IMR-90 (cell line): ENCODE measurements around the gene KCMF1. TPM values are rescaled to one million over a fixed set of nuclear protein-coding genes. Genes with fewer than 3 reads are reported as not detected.

Experiments
- ATAC-seq: fragments of 200-7000 bp; cut with Tn5 transposase; 2 replicates; pipeline ENCODE4 v1.9.1; 2020; ENCODE audit warnings: low read depth, mild to moderate bottlenecking, moderate library complexity
- BruUV-seq: library from RNA; stranded (reverse); fragments of 400-500 nt; replicated peaks from 2 replicates; lab custom pipeline; 2021; lab: Mats Ljungman, UMichigan
- CTCF ChIA-PET: fragments of 300-600 bp; formaldehyde crosslinking; extraction: SDS; loops from one replicate; lab custom pipeline; 2021; ENCODE audit warnings: antibody characterized with exemption; lab: Yijun Ruan, JAX
- POLR2A ChIA-PET: fragments of 300-600 bp; sonication (Branson Sonifier 250); formaldehyde crosslinking; loops from one replicate; lab custom pipeline; 2022; ENCODE audit warnings: antibody characterized with exemption; ENCODE audit not compliant: unreplicated experiment; lab: Charles Lee
- DNase-seq: peaks from one replicate; pipeline ENCODE4 v3.0.0; 2013
- H2AFZ ChIP-seq: replicated peaks from 2 replicates; pipeline ENCODE3; 2013; ENCODE audit warnings: low read length, mild to moderate bottlenecking; ENCODE audit not compliant: poor library complexity
- H2AK5ac ChIP-seq: 2 replicates; pipeline ENCODE4 v1.6.1; 2013; ENCODE audit warnings: low read depth, low read length, inconsistent platforms
- H2AK9ac ChIP-seq: replicated peaks from 2 replicates; pipeline ENCODE3; 2013; ENCODE audit warnings: mild to moderate bottlenecking, low read depth, low read length, moderate library complexity; ENCODE audit not compliant: poor library complexity
- H2BK120ac ChIP-seq: 2 replicates; pipeline ENCODE4 v1.6.1; 2013; ENCODE audit warnings: low read depth, low read length, inconsistent platforms
- H2BK15ac ChIP-seq: 3 replicates; pipeline ENCODE4 v1.6.1; 2013; ENCODE audit warnings: low read depth, low read length, inconsistent platforms
- H2BK20ac ChIP-seq: 2 replicates; pipeline ENCODE4 v1.6.1; 2013; ENCODE audit warnings: low read depth, mild to moderate bottlenecking, inconsistent platforms, low read length, moderate library complexity
- H2BK5ac ChIP-seq: 2 replicates; pipeline ENCODE4 v1.6.1; 2013; ENCODE audit warnings: mild to moderate bottlenecking, low read depth, low read length, inconsistent platforms; ENCODE audit not compliant: poor library complexity, severe bottlenecking
- H3K14ac ChIP-seq: replicated peaks from 2 replicates; pipeline ENCODE4 v1.6.1; 2013; ENCODE audit warnings: low read depth, low read length, inconsistent platforms
- H3K18ac ChIP-seq: 2 replicates; pipeline ENCODE4 v1.6.1; 2013; ENCODE audit warnings: low read depth, low read length, control low read depth
- H3K23ac ChIP-seq: 2 replicates; pipeline ENCODE4 v1.6.1; 2013; ENCODE audit warnings: low read depth, low read length, inconsistent platforms
- H3K27ac ChIP-seq: 2 replicates; pipeline ENCODE4 v1.5.1; 2013; ENCODE audit warnings: mild to moderate bottlenecking, control low read depth, low read length; ENCODE audit not compliant: insufficient read depth
- H3K27me3 ChIP-seq: 2 replicates; pipeline ENCODE4 v1.6.1; 2013; ENCODE audit warnings: low read length; ENCODE audit not compliant: control insufficient read depth, insufficient read depth
- H3K36me3 ChIP-seq: 2 replicates; pipeline ENCODE4 v1.6.1; 2013; ENCODE audit warnings: low read length, mixed read lengths; ENCODE audit not compliant: control insufficient read depth, insufficient read depth
- H3K4ac ChIP-seq: 2 replicates; pipeline ENCODE4 v1.6.1; 2013; ENCODE audit warnings: low read depth, low read length, inconsistent platforms
- H3K4me1 ChIP-seq: 2 replicates; pipeline ENCODE4 v1.6.1; 2013; ENCODE audit warnings: low read length, mixed read lengths; ENCODE audit not compliant: control insufficient read depth, insufficient read depth
- H3K4me2 ChIP-seq: 2 replicates; pipeline ENCODE4 v1.6.1; 2013; ENCODE audit warnings: low read depth, mild to moderate bottlenecking, control low read depth, low read length, moderate library complexity
- H3K4me3 ChIP-seq: 2 replicates; pipeline ENCODE4 v1.5.1; 2013; ENCODE audit warnings: low read depth, mild to moderate bottlenecking, control low read depth, low read length, moderate library complexity; ENCODE audit not compliant: insufficient read depth
- H3K56ac ChIP-seq: 2 replicates; pipeline ENCODE4 v1.6.1; 2013; ENCODE audit warnings: low read length, inconsistent platforms; ENCODE audit not compliant: insufficient read depth; ENCODE audit errors: extremely low read depth
- H3K79me1 ChIP-seq, 2 experiments: 2 replicates each; pipeline ENCODE4 v1.6.1; 2013; ENCODE audit warnings: low read length in 2 of 2, inconsistent platforms in 1 of 2, low read depth in 1 of 2
- H3K9ac ChIP-seq: 2 replicates; pipeline ENCODE4 v1.6.1; 2013; ENCODE audit warnings: low read depth, low read length, control low read depth
- H3K9me1 ChIP-seq: 2 replicates; pipeline ENCODE4 v1.6.1; 2013; ENCODE audit warnings: low read length, inconsistent platforms; ENCODE audit not compliant: insufficient read depth
- H3K9me3 ChIP-seq: 2 replicates; pipeline ENCODE4 v1.6.1; 2013; ENCODE audit warnings: low read length; ENCODE audit not compliant: control insufficient read depth, insufficient read depth
- H4K20me1 ChIP-seq: 2 replicates; pipeline ENCODE4 v1.6.1; 2013; ENCODE audit warnings: low read length, inconsistent platforms; ENCODE audit not compliant: insufficient read depth
- H4K5ac ChIP-seq: 2 replicates; pipeline ENCODE4 v1.6.1; 2013; ENCODE audit warnings: mild to moderate bottlenecking, low read depth, low read length, control low read depth
- H4K8ac ChIP-seq, 2 experiments: 2 replicates each; pipeline ENCODE4 v1.6.1; 2013; ENCODE audit warnings: low read depth in 2 of 2, low read length in 2 of 2, control low read depth in 1 of 2, inconsistent platforms in 1 of 2
- H4K91ac ChIP-seq: 2 replicates; pipeline ENCODE4 v1.6.1; 2013; ENCODE audit warnings: low read depth, low read length, inconsistent platforms; ENCODE audit not compliant: insufficient read depth
- BHLHE40 ChIP-seq: fragments of 150-350 bp; IDR thresholded peaks from 2 replicates; pipeline ENCODE4 v1.6.1; 2016; ENCODE audit warnings: mild to moderate bottlenecking, low read depth, low read length
- CEBPB ChIP-seq: IDR thresholded peaks from 2 replicates; pipeline ENCODE4 v1.6.1; 2012; ENCODE audit warnings: low read depth, low read length, improper control_type of control experiment
- CHD1 ChIP-seq: IDR thresholded peaks from 2 replicates; pipeline ENCODE4 v1.6.1; 2012; ENCODE audit warnings: low read depth, low read length, improper control_type of control experiment
- CTCF ChIP-seq: conservative IDR thresholded peaks from 2 replicates; pipeline ENCODE4 v1.5.1; 2012; ENCODE audit warnings: mild to moderate bottlenecking, low read depth, low read length, improper control_type of control experiment
- FOS ChIP-seq: fragments of 150-350 bp; IDR thresholded peaks from 2 replicates; pipeline ENCODE4 v1.6.1; 2016; ENCODE audit warnings: low read depth, low read length
- MAFK ChIP-seq: IDR thresholded peaks from 2 replicates; pipeline ENCODE4 v1.6.1; 2012; ENCODE audit warnings: low read depth, low read length, improper control_type of control experiment
- MAZ ChIP-seq: IDR thresholded peaks from 2 replicates; pipeline ENCODE4 v1.6.1; 2012; ENCODE audit warnings: low read depth, mild to moderate bottlenecking, low read length, improper control_type of control experiment, moderate library complexity, borderline replicate concordance
- MXI1 ChIP-seq: IDR thresholded peaks from 2 replicates; pipeline ENCODE4 v1.6.1; 2012; ENCODE audit warnings: low read depth, mild to moderate bottlenecking, low read length, moderate library complexity, borderline replicate concordance
- NFE2L2 ChIP-seq: fragments of 150-350 bp; IDR thresholded peaks from 2 replicates; pipeline ENCODE4 v1.6.1; 2016; ENCODE audit warnings: low read depth, mild to moderate bottlenecking, low read length
- POLR2A ChIP-seq: IDR thresholded peaks from 2 replicates; pipeline ENCODE4 v1.6.1; 2012; ENCODE audit warnings: mild to moderate bottlenecking, low read depth, low read length
- RAD21 ChIP-seq: IDR thresholded peaks from 2 replicates; pipeline ENCODE4 v1.6.1; 2012; ENCODE audit warnings: low read length, improper control_type of control experiment
- RCOR1 ChIP-seq: IDR thresholded peaks from 2 replicates; pipeline ENCODE4 v1.6.1; 2012; ENCODE audit warnings: mild to moderate bottlenecking, low read length, improper control_type of control experiment; ENCODE audit not compliant: insufficient replicate concordance
- RFX5 ChIP-seq: IDR thresholded peaks from 2 replicates; pipeline ENCODE4 v1.8.0; 2012; ENCODE audit warnings: low read depth, mild to moderate bottlenecking, low read length, moderate library complexity
- SMC3 ChIP-seq: fragments of 150-350 bp; IDR thresholded peaks from 2 replicates; pipeline ENCODE4 v1.6.1; 2016; ENCODE audit warnings: low read depth, mild to moderate bottlenecking, antibody characterized with exemption, low read length, moderate library complexity
- dilution Hi-C: fragments of 300-500 bp; cut with HindIII; formaldehyde crosslinking; loops from one replicate; pipeline ENCODE4 v1.14.3; 2018; ENCODE audit warnings: low sequenced_read_pairs; ENCODE audit not compliant: unreplicated experiment
- in situ Hi-C: fragments of 300-500 bp; cut with MboI; formaldehyde crosslinking; loops from 3 replicates; pipeline ENCODE4 v1.14.3; 2019; ENCODE audit warnings: low sequenced_read_pairs, inconsistent platforms, mixed read lengths
- intact Hi-C: fragments of 100-400 bp; cut with micrococcal nuclease; formaldehyde crosslinking; loops from 2 replicates; pipeline ENCODE4 v1.10.0; 2022
- polyA plus RNA-seq, 3 experiments: library from polyadenylated mRNA; depleted of rRNA; stranded (reverse); fragments of >200 nt; gene quantifications; 2 replicates each; pipeline ENCODE4 v1.2.3, GENCODE V29; 2012; ENCODE audit warnings: low replicate concordance in 1 of 3
- total RNA-seq: library from RNA; depleted of rRNA; stranded (reverse); fragments of >200 nt; gene quantifications from 2 replicates; pipeline ENCODE4 v1.2.3, GENCODE V29; 2012
- TF ChIP-seq, protein P1 (sequence below): fragments of 150-350 bp; IDR thresholded peaks from 2 replicates; pipeline ENCODE4 v1.6.1; 2016; ENCODE audit warnings: low read depth, mild to moderate bottlenecking, low read length, moderate library complexity, borderline replicate concordance
- TF ChIP-seq, protein P2 (sequence below): fragments of 150-350 bp; IDR thresholded peaks from 2 replicates; pipeline ENCODE4 v1.6.1; 2017; ENCODE audit warnings: mild to moderate bottlenecking, antibody characterized with exemption, low read length, low read depth

Gene KCMF1
- total and polyA plus RNA-seq, 2 of the 4 experiments (the other 2 are of a cell fraction) = 49.9 to 108 TPM

- peak overlapping the region; percentile 27 to 29; a peak in 3 of 4 replicates for H4K8ac ChIP-seq
- peak overlapping the region; percentile 21 for H3K18ac ChIP-seq
- no peaks in the 10 kb centered on the region for H3K9me3 ChIP-seq
- peaks cover 13% of the 10 kb centered on the region; the same call in 1 of the 2 replicates for H4K20me1 ChIP-seq
- H3K4me3 ChIP-seq = no peak overlapping the region
- peak overlapping the region; percentile 85 for H2AK5ac ChIP-seq
- H3K4ac ChIP-seq = peak overlapping the region; percentile 73
- peaks cover 22% of the 10 kb centered on the region for H3K9me1 ChIP-seq
- no TSS peak for BruUV-seq
- ChIA-PET POLR2A (no interaction called here), CTCF (interaction anchor here (1.0 to 1.4 kb wide), 2 partner anchors 32 kb away, joined by 3 to 4 read pairs; no protein-coding TSS in a partner anchor)
- peak overlapping the region; percentile 51 for H3K27ac ChIP-seq
- no peak overlapping the region for H2AFZ ChIP-seq
- peak overlapping the region; percentile 76 for H2BK120ac ChIP-seq
- dilution Hi-C loops = no loop called here
- H2BK20ac ChIP-seq = peak overlapping the region; percentile 60
- H3K4me1 ChIP-seq = peaks cover 16% of the 10 kb centered on the region
- peak overlapping the region; percentile 9; the same call in 1 of the 2 replicates for H3K23ac ChIP-seq
- H2BK5ac ChIP-seq = peak overlapping the region; percentile 94
- H3K4me2 ChIP-seq = peak overlapping the region; percentile 25; the same call in 1 of the 2 replicates
- H3K14ac ChIP-seq = peak overlapping the region; percentile 50
- peak overlapping the region; percentile 7; the same call in 1 of the 2 replicates for H4K5ac ChIP-seq
- H3K79me1 ChIP-seq = peaks cover 11 to 46% of the 10 kb centered on the region in 2 experiments
- H3K9ac ChIP-seq = no peak overlapping the region
- peak overlapping the region; percentile 78 for H4K91ac ChIP-seq
- peaks cover 1% of the 10 kb centered on the region for H3K36me3 ChIP-seq
- ATAC-seq = no peak
- H3K56ac ChIP-seq = peak overlapping the region; percentile 45; the same call in 1 of the 2 replicates
- in situ Hi-C loops = no loop called here
- intact Hi-C loops = no loop called here
- TF ChIP-seq, protein P1, sequence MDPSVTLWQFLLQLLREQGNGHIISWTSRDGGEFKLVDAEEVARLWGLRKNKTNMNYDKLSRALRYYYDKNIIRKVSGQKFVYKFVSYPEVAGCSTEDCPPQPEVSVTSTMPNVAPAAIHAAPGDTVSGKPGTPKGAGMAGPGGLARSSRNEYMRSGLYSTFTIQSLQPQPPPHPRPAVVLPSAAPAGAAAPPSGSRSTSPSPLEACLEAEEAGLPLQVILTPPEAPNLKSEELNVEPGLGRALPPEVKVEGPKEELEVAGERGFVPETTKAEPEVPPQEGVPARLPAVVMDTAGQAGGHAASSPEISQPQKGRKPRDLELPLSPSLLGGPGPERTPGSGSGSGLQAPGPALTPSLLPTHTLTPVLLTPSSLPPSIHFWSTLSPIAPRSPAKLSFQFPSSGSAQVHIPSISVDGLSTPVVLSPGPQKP = no peak
- TF ChIP-seq MAFK (no peak), RCOR1 (no peak), CEBPB (no peak), CHD1 (no peak), SMC3 (no peak), NFE2L2 (no peak), POLR2A (no peak), MAZ (no peak), RAD21 (no peak), RFX5 (no peak), MXI1 (no peak), FOS (no peak), CTCF (no peak), BHLHE40 (no peak)
- TF ChIP-seq, protein P2, sequence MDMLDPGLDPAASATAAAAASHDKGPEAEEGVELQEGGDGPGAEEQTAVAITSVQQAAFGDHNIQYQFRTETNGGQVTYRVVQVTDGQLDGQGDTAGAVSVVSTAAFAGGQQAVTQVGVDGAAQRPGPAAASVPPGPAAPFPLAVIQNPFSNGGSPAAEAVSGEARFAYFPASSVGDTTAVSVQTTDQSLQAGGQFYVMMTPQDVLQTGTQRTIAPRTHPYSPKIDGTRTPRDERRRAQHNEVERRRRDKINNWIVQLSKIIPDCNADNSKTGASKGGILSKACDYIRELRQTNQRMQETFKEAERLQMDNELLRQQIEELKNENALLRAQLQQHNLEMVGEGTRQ = no peak
- no peaks in the 10 kb centered on the region for H3K27me3 ChIP-seq
- DNase-seq = no peak
- no peak overlapping the region for H2AK9ac ChIP-seq
- peak overlapping the region; percentile 10; the same call in 1 of the 3 replicates for H2BK15ac ChIP-seq
Observed at GRCh38 chr2:84957771-84958134, 13.2 kb upstream of the KCMF1 start.
